ENCODE measurements around the gene GSAP.
"Not testable (repeated sequence)": the region's sequence is repeated elsewhere in the genome, so short reads cannot be mapped to it uniquely, and the experiment has no call there.

Gene GSAP, protein sequence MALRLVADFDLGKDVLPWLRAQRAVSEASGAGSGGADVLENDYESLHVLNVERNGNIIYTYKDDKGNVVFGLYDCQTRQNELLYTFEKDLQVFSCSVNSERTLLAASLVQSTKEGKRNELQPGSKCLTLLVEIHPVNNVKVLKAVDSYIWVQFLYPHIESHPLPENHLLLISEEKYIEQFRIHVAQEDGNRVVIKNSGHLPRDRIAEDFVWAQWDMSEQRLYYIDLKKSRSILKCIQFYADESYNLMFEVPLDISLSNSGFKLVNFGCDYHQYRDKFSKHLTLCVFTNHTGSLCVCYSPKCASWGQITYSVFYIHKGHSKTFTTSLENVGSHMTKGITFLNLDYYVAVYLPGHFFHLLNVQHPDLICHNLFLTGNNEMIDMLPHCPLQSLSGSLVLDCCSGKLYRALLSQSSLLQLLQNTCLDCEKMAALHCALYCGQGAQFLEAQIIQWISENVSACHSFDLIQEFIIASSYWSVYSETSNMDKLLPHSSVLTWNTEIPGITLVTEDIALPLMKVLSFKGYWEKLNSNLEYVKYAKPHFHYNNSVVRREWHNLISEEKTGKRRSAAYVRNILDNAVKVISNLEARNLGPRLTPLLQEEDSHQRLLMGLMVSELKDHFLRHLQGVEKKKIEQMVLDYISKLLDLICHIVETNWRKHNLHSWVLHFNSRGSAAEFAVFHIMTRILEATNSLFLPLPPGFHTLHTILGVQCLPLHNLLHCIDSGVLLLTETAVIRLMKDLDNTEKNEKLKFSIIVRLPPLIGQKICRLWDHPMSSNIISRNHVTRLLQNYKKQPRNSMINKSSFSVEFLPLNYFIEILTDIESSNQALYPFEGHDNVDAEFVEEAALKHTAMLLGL

DNA sequence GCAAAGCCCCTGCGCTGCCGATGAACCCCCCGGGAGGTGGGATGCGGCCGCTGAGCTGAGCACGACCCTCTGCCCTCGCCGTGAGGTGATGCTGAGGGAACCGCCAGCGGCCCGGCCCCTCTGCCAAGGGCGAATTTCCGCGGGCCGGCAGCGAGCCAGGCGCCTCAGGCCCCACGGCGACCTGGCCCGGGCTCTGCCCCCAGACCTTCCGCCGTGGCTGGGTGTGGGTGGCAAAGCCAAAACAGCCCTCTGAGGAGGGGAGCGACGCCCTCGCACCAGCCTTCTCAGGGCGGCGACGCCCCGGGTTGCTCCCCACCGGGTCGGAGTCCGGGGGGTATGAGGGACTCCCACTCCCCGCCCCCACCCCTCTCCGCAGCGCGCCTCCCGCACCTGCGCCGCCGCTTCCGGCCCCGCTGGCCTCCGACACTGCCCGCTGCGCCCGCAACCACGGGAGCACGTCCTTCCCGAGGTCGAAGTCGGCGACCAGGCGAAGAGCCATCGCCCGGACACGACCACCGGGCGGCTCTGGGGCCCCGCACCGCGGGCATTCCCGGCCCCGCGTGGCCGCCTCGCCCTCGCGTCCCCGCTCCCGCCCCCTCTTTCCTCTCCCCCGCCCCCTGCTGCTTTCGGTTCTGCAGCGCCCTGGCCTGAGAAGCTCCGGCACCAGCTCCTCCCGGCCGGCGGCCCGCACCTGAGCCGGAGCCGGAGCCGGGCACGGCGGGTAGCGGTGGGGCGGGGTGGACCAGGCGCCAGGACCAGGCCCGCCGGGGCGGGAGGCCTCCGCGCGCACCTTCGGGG is at the start of gene GSAP:
Gene GSAP, minus strand, starts transcription at position 527 of the 798 bp plus-strand sequence. Its CDS starts 28 bp downstream, at position 499.
- DNase-seq = peak; percentile 78

DNA sequence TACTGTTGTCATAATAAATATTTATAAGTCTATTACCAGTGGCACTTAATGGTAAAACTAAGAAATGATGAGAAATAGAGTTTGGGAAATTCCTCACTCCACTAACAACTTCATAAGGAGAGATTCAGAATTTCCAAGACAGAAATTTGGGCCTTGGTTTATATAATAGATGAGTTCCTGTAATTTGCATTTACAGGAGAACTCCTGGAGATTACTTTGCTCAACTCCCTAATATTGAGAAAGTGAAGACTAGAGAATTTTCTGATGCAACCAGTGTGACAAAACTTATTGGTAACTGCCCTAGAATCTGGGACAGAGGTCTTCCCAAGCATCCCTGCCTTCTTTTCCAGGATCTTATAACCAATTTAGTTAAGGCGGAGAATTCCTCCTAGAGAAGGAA is 49.1 kb upstream of the GSAP start:
- no peak for DNase-seq

GRCh38 chr7:77464589-77464988 is 48.4 kb upstream of the GSAP start:
- DNase-seq = no peak

- DNase-seq = not testable (repeated sequence)
These were observed 47.5 kb upstream of the GSAP start for GRCh38 chr7:77463632-77464031.

DNA sequence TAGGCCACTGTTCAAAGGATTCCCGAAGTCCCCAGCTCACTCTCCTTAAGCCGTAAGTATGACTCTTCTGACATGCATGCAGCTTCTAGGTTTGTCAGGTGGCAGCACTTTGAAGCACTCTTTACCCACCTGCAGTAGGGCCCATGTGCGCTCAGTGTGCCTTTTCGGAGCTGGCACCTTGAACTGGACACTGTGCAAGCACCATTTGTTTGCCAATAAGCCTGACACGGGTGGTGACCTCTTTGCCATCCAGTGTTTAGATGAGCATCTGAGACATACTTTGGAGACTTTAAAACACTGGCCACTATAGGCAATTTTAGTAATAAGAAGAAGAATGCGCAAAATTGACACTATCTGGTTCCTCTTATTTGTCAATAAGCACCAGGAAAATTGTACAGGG is 45.7 kb upstream of the GSAP start:
- DNase-seq = no peak

DNA sequence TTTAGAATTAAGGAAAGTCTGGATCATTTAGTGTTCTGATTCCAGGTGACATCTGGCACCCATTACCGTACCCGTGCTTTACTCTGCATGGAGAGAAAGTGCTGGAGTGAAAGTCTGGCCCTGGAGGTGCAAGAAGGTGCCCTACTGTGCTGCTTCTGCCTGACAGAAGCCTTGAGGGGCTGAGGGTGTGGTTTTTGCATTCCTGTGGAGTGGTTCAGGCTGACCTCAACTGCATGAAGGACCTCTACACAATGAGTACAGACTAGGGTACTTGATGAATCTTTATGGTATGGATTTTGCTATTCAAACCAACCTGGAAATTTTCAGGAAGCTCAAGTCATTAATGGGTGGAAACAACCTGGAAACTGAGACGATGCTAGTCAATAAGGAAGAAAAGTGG is 45.1 kb upstream of the GSAP start:
- DNase-seq = no peak

GRCh38 chr7:77460057-77460486 is 43.9 kb upstream of the GSAP start:
- no peak for DNase-seq

GRCh38 chr7:77459311-77459726 is 43.2 kb upstream of the GSAP start:
- no peak for DNase-seq

DNA sequence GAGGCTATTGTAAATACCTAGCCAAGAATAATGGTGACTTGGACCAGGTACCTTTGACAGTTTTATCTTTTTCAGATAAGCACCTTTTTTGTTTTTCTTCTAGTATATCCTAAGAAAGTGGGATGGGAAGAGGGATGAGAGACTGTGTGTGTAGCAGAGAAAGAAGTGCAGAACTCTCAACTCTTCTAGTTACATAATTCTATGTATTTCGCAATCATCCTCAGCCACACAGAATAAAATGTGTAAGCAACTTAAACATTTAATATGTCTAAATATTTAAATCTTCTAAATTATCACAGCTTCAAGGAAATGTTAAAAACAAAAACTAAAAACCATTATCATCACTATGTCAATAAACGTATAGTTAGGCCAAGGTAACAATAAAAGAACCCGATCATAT is 42.6 kb upstream of the GSAP start:
- no peak for DNase-seq

- no peak for DNase-seq
These were observed 41.6 kb upstream of the GSAP start for GRCh38 chr7:77457779-77458178.

- DNase-seq = no peak
These were observed 40.5 kb upstream of the GSAP start for GRCh38 chr7:77456696-77457095.

DNA sequence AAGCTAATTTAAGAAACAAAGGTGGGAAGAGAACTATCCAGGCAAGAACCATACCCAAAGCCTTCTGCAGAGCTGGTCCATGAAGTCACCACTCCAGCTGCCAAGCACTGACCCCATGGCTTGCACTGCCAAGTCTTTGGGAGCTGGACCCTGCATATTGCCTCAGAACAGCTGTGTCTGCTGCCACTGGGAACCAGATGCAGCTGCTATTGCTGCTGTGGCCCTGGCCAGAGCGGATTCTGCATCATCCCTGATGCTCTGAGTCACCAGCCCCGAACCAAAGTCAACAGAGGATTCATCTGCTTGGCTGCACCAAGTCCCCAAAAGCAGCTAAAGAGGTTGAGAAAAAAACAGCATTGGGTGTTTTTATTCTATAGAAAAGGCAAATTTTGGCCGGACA is 39.2 kb upstream of the GSAP start:
- no peak for DNase-seq

- no peak for DNase-seq
These were observed 38.7 kb upstream of the GSAP start for GRCh38 chr7:77454802-77455201.

DNA sequence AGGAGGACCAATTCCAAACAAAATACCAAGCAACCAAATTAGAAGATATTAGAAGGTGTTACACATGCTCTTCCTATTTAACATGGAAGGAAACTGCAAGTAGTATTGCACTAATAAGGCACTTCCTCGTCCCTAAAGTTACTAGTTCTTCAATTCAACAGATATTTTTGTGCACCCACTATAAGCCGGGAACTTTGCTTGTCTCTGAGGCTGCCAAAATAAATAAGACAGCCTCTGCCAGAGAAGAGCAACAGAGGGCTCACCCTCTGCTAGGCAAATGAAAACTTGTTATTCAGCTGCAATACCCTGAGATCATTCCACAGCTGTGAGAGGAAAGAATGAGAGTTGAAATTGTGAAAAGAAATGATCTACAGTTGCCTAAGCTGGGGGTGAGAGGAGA is 37.4 kb upstream of the GSAP start:
- no peak for DNase-seq

DNA sequence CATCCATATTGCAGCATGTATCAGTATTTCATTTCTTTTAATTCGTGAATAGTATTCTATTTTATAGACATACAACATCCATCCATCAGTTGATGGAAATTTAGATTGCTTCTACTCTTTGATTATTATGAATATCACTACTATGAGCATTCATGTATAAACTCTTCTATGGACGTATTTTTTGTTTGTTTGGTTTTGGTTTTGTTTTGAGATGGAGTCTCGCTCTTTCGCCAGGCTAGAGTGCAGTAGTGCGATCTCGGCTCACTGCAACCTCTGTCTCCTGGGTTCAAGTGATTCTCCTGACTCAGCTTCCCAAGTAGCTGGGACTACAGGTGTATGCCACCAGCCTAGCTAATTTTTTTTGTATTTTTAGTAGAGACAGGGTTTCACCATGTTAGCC is 35.8 kb upstream of the GSAP start:
- not testable (repeated sequence) for DNase-seq

- DNase-seq = no peak
These were observed 34.5 kb upstream of the GSAP start for GRCh38 chr7:77450613-77451012.

GRCh38 chr7:77450054-77450453 is 33.9 kb upstream of the GSAP start:
- DNase-seq = no peak

- DNase-seq = no peak
These were observed 31.5 kb upstream of the GSAP start for GRCh38 chr7:77447616-77448015.

DNA sequence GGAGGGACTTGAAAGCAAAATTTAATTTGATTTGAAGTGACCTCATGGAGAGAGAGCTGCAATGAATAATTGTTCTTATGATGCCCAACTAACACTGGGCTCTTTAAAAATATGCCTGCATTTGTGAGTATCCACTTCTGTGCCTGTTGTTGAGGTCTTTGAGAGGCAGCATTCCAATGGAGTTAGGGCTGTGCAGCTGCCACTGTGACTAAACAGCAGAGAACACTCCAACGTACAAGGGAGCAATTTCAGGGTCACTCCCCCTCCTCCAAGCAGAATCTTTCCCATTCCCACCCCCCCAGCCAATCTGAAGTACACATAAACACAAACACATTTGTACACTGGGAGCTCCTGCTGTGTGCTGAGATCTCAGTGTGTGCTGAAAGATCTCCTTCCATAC is 28.0 kb upstream of the GSAP start:
- DNase-seq = no peak

DNA sequence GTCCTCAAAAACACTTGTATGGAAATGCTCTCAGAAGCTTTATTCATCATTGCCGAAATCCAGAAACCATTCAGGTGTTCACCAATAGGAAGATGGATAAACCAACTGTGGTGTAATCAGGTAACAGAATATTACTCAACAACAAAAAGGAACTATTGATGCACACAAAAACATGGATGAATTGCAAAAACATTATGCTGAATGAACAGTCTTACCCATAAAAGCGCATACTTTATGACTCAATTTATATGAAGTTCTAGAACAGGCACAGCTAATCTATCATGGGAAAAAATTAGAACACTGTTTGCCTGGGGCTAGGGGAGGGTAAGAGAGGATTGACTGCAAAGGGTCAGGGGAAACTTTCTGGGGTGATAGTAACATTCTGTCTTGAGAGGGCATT is 26.9 kb upstream of the GSAP start:
- no peak for DNase-seq

DNA sequence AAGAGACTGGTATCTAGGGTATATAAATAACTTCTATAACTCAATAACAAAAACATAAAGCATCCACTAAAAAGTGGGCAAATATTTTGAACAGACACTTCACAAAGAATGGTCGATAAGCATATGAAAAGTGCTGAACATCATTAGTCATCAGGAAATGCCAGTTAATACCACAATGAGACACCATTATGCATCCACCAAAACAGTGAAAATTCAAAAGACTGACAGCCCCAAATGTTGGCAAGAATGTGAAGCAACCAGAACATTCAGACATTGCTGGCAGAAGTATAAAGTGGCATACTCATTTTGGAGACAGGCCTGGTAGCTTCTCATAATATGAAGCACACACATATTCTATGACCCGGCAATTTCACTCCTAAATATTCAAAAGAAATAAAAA is 26.5 kb upstream of the GSAP start:
- no peak for DNase-seq

DNA sequence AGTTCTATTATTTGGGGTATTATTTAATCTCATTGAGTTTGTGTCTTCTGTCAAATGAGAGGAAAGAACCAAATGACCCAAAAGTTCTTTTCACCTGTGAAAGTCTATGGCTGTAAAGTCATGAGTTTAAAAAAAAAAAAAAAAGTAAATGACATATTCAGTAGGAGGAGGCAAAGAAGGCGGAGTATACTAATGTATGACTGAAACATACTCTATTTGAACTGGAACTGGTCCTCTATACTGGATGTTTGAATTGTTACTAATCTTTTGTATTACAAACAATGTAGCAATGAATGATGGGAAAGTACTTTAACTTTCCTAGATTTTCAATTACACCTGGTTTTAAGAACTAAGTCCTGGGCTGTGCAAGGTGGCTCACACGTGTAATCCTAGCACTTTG is 24.9 kb upstream of the GSAP start:
- no peak for DNase-seq

DNA sequence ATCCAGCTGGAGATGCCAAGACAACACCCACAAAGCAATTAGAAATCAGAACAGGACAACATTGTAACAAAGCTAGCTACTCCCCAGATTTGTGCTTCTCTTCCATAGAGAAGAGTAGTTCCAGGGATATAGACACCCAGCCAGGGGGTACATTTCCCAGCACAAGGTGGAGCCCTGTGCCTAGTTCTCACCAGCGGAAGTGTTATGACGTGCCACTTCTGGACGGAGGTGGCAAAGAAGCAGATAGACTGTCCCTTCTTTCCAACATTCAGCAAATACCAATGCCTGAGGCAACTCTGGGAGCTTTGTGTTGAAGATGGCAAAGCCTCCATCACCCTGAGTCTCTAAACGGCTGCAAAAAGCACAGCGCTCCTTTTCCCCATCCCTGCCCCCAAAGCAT is 23.4 kb upstream of the GSAP start:
- no peak for DNase-seq
